Medulla oblongata (tissue), 1 donor: ENCODE measurements around the gene ARSI.

ENCODE experiments used
- DNase-seq: peaks from one replicate; pipeline ENCODE4 v3.0.0-alpha.2; 2015; ENCODE audit errors: extremely low spot score

ARSI gene

DNA sequence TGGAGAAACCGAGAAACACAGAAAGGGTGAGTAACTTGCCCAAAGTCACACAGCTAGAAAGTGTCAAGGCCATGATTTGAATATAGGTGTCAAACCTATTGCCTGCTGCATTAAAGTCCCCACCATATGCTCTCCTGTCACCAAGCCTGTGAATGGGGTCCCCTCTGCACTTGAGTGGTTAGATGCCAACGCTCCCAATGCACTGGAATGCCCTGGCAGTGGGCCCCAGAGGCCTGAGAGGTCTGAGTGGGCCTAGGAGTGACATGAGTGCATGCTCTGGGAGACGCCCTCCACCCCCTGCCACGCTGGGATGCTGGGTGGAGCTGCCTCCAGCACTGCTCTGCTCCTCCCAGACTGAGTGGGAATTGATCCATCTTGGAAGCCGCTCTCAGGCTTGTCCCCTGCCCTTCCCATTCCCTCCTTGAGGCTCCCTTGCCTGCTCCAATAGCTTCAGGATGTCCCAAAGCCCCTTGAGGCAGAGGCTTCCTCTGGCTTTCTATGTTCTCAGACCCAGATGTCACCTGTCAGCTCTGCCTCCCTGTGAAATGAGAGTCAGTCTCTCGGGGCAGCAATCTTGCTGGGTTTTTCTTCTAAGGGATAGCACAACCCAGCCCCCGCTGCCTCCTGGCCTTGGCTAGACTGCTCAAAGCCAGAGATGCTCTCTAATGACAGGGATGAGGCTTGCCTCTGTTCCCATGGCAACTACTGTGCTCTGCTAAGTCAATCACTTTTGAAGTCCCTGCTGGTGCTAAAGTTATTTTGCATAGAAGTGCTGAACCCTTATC lies 6.6 kb upstream of the ARSI start:
- peak; percentile 44 for DNase-seq

- DNase-seq, result peak; percentile 72
Observed at GRCh38 chr5:150307617-150308426, 5.1 kb upstream of the ARSI start.

- no peak for DNase-seq
Observed at GRCh38 chr5:150306775-150307174, 4.1 kb upstream of the ARSI start.

DNA sequence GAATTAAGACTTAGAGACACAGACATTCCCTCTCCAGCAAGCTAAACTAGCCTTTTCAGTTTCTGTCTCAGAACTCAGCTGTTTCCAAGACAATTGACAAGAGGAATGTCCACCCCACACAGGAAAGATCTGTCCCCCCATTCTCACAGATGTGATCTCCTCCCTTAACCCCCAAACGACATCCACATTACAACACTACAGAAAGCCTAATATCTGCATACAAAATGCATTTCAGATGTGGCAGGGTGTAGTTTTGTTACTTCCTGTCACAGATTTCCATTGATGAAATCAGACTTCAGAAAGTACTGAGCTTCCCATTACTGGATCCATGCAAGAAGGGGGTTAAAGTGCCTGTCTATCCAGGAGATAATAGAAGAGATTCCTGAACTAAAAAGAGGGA lies 2.9 kb upstream of the ARSI start:
- DNase-seq, result no peak

DNA sequence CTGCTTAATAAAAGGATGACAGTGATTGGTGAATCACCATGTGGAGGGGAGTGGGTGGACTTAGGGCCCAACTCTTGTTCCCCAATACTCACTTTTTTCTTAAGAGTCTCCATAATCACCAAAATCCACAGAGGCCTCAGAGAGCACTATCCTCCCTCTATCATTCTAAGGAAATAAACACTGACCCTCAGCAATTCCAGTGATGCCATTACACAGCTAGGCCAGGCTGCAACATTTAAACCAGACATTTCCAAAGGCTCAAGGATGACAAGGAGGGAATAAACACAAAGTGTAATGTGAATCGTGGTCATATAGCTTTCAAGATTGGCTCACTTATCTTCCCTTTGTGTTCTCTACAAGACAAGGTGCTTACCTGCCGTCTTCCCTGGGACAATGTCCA lies 2.4 kb upstream of the ARSI start:
- no peak for DNase-seq

DNA sequence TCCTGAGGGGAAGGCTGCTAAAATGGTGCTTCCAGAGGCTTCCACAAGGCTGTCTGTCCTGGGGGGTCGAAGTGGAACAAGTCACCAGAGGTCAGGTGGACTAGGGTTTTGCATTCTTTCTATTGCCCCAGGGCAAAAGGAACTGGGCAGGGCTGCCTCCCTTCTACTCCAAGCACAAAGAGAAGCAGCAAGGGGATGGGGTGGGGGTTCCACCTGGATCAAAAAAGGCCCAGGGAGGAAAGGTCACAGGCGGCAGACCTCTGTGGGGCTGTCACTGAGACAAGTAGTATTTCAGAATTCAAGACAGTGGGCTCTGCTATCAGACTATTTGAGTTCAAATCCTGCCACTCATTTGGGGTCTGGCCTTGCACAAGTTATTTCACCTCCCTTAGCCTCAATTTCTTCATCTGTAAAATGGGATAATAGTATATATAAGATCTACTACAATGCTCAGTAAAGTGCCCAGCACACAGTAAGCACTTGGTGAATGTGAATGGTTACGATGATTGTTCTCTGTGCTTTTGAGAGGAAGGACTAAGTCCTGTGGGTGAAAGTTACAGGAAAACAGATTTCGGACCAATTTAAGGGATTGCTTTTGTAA lies 1.9 kb upstream of the ARSI start:
- DNase-seq, result no peak

GRCh38 chr5:150303660-150304386 lies 1.1 kb upstream of the ARSI start:
- no peak for DNase-seq

DNA sequence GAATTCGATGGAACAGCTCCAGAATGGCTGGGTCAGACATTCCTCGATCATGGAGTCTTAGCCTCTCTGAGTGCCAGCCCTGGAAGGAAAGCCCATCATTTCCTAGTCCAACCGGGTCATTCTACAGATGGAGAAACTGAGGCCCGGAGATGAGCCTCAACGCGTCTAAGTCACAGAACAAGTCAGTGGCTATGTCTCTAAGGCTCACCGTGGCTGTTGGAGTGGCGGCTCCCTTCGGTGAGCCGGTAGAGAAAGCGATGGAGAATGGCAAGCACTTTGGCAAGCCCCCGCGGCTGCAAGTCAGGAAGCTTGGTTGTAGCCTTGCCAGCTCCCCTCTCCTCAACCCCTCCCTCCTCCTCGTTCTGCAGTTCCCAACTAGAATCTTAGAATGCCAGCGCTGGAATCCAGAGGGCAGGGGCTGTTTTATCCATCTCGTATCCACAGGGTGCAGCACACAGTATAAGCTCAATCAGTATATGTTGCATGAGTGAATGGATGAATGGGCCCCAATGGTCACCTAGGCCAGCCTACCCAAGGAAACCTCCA lies 438 bp upstream of the ARSI start:
- DNase-seq, result no peak

GRCh38 chr5:150301901-150302300 lies 804 bp downstream of the ARSI start:
- DNase-seq, result no peak

GRCh38 chr5:150301170-150301505 lies 1.6 kb downstream of the ARSI start:
- no peak for DNase-seq

DNA sequence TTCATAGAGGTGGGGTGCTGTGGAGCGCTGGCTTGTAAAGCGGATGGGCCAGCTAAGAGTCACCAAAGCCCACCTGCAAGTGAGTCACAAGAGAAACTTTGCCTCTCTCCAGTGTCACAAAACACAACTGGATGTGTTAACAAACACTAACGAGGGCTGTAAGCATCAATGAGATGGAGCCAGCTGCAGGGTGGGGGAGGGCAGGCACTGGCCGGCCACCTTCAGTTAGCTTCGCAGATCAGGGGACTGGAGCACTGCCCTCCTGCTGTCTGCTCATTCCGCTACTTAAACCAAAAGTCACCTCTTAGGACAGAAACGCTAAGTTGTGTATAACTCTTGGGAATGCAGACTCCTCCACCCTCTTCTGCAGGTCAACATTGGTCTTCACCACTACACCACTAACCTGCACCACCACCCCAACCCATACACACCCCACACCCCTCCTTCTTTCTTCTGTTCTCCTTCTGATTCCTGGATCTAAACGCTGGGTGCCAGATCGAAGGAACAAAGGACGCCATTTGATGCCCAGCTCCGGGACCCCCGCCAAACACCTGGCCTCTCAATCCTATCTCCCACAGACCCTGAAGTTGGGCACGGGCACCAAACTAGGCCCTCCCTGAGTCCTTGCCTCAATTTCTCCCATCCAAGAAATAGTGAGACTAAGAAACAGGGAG lies 2.1 kb downstream of the ARSI start:
- no peak for DNase-seq

DNA sequence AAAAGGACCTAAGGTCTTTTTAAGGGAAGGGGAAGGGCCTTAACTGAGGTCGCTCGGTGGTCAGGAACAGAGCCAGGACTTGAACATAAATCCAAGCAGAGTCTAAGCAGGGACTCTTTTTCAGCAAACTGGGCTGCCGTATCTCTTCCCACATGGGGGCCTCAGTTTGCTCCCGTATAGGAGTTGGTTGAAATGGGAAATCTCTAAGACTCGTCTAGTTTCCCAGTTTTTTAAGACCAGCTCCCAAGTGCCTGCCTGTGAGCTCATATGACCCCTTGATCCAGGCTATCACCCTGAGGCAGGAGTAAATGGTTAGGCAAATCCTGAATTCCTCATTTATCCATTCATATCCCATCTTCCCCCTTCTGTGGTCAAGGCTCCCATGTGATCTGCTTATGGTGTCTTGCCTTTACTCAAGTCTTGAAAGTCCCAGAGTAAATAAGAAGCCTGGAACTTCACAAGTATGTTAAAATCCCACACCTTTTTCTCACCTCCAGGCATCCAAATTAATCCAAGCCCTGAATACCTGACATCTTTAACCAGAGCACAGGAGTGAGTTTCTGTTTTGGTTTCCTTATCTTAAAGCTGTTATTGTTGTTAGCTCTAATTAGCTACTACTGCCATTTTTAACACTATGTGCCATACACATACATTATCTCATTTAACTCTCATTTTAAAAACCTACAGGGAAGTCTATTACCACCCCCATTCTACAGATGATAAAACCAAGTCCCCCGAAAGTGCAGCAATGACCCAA lies 3.0 kb downstream of the ARSI start:
- no peak for DNase-seq

DNA sequence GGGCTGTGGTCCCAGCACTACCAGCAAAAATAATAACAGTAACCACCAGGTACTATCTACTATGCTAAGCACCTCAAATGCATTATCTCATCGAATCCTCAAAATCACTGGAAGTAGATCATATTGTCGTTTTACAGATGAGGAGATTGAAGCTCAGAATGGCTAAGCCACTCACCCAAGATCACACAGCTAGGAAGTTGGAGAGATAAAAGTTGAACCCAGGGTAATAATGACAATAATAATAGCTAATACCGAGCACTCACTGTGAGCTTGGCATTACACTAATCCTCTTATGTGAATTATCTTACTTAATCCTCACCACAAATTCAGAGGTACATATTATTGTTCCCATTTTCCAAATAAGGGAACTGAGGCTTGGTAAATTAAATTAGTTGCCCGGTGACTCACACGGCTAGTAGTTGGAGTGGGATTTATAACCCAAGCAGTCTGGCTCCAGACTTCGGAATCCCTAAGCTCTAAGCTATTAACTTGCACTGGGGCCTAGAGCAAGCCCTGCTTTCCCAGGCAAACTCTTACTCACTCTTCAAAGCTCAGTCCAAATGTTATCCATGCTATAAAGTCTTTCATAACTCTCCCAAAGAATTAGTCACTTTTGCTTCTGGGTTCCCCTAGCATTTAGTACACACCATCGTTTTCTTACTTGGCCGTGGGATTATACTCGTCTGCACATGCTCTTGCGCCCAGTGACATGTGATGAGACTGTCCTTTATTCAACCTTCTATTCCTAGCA lies 3.8 kb downstream of the ARSI start:
- DNase-seq, result no peak

DNA sequence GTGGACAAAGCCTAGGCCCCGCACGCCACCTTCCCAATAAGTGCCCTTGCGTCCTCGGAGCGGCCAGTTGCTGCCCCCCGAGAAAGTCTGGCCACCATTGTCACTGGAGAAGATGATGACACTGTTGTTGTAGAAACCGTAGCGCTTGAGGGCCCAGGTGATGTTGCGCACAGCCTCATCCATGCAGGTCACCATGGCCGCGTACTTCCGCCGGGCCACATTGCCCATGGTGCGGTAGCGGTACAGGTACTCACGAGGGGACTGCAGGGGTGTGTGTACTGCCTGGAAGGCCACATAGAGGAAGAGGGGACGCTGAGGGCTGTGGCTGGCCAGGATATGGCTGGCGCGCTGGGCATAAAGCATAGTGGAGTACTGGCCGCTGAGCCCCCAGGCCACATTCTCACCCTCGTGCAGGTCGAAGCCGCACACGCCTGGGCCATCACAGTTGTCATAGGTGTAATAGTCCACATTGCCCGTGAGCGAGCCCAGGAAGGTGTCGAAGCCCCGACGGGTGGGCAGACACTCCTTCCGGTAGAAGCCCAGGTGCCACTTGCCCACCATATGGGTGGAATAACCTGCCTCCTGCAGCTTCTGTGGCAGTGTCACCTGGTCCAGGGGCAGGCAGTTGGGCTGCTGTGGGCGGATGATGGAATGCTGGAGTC lies 4.6 kb downstream of the ARSI start:
- no peak for DNase-seq

- DNase-seq, result no peak
Observed at GRCh38 chr5:150297236-150297890, 5.3 kb downstream of the ARSI start.

DNA sequence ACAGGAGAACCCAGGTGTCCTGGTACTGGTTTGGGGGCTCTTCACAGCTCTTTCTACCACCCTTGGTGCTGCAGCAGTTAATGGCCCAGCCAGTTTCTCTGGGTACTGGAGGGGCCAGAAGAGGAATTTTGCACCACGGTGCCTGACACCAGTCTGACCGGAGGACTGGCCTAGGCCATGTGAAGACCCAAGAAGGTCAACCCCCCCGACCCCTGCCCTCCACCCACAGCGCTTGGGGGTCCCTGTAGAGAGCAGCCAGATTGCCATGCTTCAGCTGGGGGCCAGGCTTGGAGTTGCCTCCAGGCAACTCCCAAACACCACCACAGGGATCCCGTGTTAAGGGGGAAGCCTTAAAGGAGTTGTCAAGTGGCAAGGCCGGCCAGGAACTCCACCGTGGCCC lies 6.2 kb downstream of the ARSI start:
- no peak for DNase-seq

DNA sequence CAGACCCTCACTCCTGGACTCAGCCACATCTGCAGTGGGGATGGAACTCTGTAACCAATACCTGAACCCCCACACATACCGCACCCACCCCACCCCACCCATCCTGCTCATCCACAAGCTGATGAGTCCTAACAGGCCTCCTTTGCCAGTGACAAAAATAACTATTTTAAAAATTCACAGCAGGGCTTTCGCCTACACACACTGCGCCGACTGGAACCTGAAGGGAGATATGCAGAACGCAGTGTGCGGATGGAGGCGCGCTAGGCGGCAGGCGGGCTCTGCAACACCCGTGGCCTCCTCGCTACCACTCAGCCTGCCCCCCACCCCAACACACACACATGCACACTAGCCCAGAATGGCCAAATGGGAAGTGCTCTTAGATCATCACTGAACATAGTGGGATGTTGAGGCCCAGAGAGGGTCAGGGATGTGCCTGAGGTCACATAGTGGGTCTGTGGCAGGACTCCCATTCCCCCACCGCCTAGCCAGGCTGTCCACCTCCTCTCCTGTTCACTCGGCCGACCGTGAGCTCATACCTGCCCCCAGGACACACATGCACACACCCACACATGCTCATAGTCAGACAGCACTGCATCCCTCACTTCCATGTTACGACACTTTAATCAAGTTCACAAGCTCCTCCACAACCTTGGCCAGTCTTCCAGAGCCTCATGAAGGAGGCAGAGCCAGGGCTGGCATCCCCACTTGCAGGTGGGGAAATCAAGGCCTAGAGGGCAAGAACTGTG lies 6.8 kb downstream of the ARSI start:
- no peak for DNase-seq

DNA sequence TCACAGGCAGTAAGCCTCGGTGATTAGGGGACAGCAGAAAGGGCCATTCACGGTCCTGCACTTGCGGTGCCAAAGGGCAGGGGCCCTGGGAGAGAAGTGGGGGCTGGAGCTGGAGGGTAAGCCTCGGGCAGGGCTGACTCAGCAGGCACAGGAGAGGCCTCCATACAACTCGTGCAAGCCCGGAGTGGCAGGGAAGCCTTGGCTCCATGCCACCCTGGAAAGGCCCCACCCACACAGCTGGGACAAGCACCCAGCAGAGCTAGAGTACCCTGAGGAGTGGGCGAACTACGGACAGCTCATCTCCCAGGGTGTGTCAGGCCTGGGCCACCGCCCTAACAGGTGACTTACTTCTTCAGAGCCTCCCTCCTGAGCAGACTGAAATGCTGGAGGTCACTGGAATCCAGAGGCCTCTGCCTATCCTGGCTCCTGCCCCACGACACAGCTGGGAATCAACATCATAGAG lies 7.5 kb downstream of the ARSI start:
- no peak for DNase-seq
